Tibial nerve (tissue), 4 donors: ENCODE measurements around the gene PLA2R1. TPM values are rescaled to one million over a fixed set of nuclear protein-coding genes. Genes with fewer than 3 reads are reported as not detected.

ENCODE experiments used
- DNase-seq, 2 donors: peaks; one replicate each; pipeline ENCODE4 v3.0.0-alpha.2; 2019; ENCODE audit warnings: low spot score in 2 of 2
- H3K27ac ChIP-seq, 4 donors: fragments of 200-600 bp; sonication (generic) in 3 of 4; one replicate each; pipeline ENCODE4 v1.5.1; 2017 to 2019; ENCODE audit warnings: mild to moderate bottlenecking in 1 of 4
- H3K27me3 ChIP-seq, 2 donors: fragments of 200-600 bp; sonication (generic) in 1 of 2; one replicate each; pipeline versions ENCODE4 v1.5.1 to v1.6.0; 2017 to 2019
- H3K36me3 ChIP-seq, 3 donors: fragments of 200-600 bp; sonication (generic); one replicate each; pipeline ENCODE4 v1.5.1; 2018 to 2019
- H3K4me1 ChIP-seq, 4 donors: fragments of 200-600 bp; sonication (generic) in 3 of 4; one replicate each; pipeline ENCODE4 v1.5.1; 2017 to 2019
- H3K4me3 ChIP-seq, 4 donors: fragments of 200-600 bp; sonication (generic) in 3 of 4; one replicate each; pipeline ENCODE4 v1.5.1; 2017 to 2019; ENCODE audit warnings: mild to moderate bottlenecking in 1 of 4, moderate library complexity in 1 of 4
- H3K9me3 ChIP-seq, 4 donors: fragments of 200-600 bp; sonication (generic) in 3 of 4; one replicate each; pipeline ENCODE4 v1.5.1; 2017 to 2019
- CTCF ChIP-seq, 5 experiments: fragments of 200-600 bp in 3 of 5; fragments of 450-650 bp in 2 of 5; sonication (generic) in 3 of 5; IDR thresholded peaks; one replicate each; pipeline ENCODE4 v1.5.1; 2016 to 2019; ENCODE audit warnings: antibody characterized with exemption in 5 of 5, mild to moderate bottlenecking in 3 of 5, moderate library complexity in 2 of 5
- EP300 ChIP-seq, 2 donors: sonication (generic); formaldehyde crosslinking; IDR thresholded peaks; one replicate each; pipeline ENCODE4 v1.6.1; 2017; ENCODE audit warnings: antibody characterized with exemption in 2 of 2, mild to moderate bottlenecking in 1 of 2
- POLR2A ChIP-seq, 2 donors: fragments of 450-650 bp; IDR thresholded peaks; one replicate each; pipeline ENCODE4 v1.6.1; 2017; ENCODE audit warnings: antibody characterized with exemption in 2 of 2, mild to moderate bottlenecking in 2 of 2, moderate library complexity in 2 of 2
- WGBS, 2 donors: methylation state at CpG; one replicate each; pipeline ENCODE4 v1.1.5; 2018; 5-methylcytosine and 5-hydroxymethylcytosine counted together
- total RNA-seq, 4 donors: library from RNA; depleted of rRNA; stranded (reverse); fragments of >200 nt; gene quantifications; one replicate each; pipeline ENCODE4 v1.1.0, GENCODE V29; 2016

The PLA2R1 gene
- total RNA-seq, 4 donors from 2014 or later: 11.1 to 22.7 (median 18.6) TPM

GRCh38 chr2:160092445-160092844 lies 30.0 kb upstream of the PLA2R1 start:
- H3K27ac ChIP-seq: no peak overlapping the region
- H3K9me3 ChIP-seq: peaks cover 0 to 58% (median 20%) of the 10 kb centered on the region in 4 donors
- H3K4me1 ChIP-seq: no peaks in the 10 kb centered on the region
- no peak overlapping the region for H3K4me3 ChIP-seq
- H3K36me3 ChIP-seq: no peaks in the 10 kb centered on the region
- no peaks in the 10 kb centered on the region for H3K27me3 ChIP-seq
- DNase-seq: no peak
- WGBS, 2 donors: 83 to 86% methylated on average over 4 of the region's 4 CpGs
- TF ChIP-seq CTCF (IDR thresholded peaks at IDR 0.05) (no peak), POLR2A (IDR thresholded peaks at IDR 0.05) (no peak), EP300 (IDR thresholded peaks at IDR 0.05) (no peak)

GRCh38 chr2:160091381-160091780 lies 29.0 kb upstream of the PLA2R1 start:
- Histone ChIP-seq H3K27me3 (no peaks in the 10 kb centered on the region), H3K4me3 (no peak overlapping the region), H3K27ac (no peak overlapping the region), H3K4me1 (no peaks in the 10 kb centered on the region), H3K9me3 (peaks cover 0 to 69% (median 27%) of the 10 kb centered on the region in 4 donors), H3K36me3 (no peaks in the 10 kb centered on the region)
- TF ChIP-seq EP300 (IDR thresholded peaks at IDR 0.05): no peak
- no peak for TF ChIP-seq POLR2A (IDR thresholded peaks at IDR 0.05)
- TF ChIP-seq CTCF (IDR thresholded peaks at IDR 0.05): no peak
- DNase-seq: no peak

- no peak overlapping the region for H3K4me3 ChIP-seq
These were observed 25.7 kb upstream of the PLA2R1 start for GRCh38 chr2:160087854-160088745.

GRCh38 chr2:160085662-160086061 lies 23.2 kb upstream of the PLA2R1 start:
- no peaks in the 10 kb centered on the region for H3K4me1 ChIP-seq
- no peak overlapping the region for H3K4me3 ChIP-seq
- no peak for DNase-seq
- H3K27me3 ChIP-seq: no peaks in the 10 kb centered on the region
- 84 to 93% methylated on average over 3 of the region's 3 CpGs for WGBS, 2 donors
- H3K36me3 ChIP-seq: no peaks in the 10 kb centered on the region
- no peak overlapping the region for H3K27ac ChIP-seq
- peaks cover 0 to 68% (median 28%) of the 10 kb centered on the region in 4 donors for H3K9me3 ChIP-seq
- TF ChIP-seq CTCF (IDR thresholded peaks at IDR 0.05) (no peak), POLR2A (IDR thresholded peaks at IDR 0.05) (no peak), EP300 (IDR thresholded peaks at IDR 0.05) (no peak)

More at GRCh38 chr2:160087854-160088745, 25.7 kb upstream of the PLA2R1 start:
- Histone ChIP-seq H3K9me3 (peaks cover 0 to 84% (median 29%) of the 10 kb centered on the region in 4 donors), H3K27me3 (no peaks in the 10 kb centered on the region), H3K27ac (no peak overlapping the region), H3K4me1 (no peaks in the 10 kb centered on the region), H3K36me3 (no peaks in the 10 kb centered on the region)
- no peak for DNase-seq
- 75 to 78% methylated on average over 4 of the region's 4 CpGs for WGBS, 2 donors
- TF ChIP-seq POLR2A (IDR thresholded peaks at IDR 0.05) (no peak), CTCF (IDR thresholded peaks at IDR 0.05) (peak in 1 of 5 experiments; percentile 8), EP300 (IDR thresholded peaks at IDR 0.05) (no peak)
